IMR-90 (cell line): ENCODE measurements around the gene FZD7.

ENCODE experiments used
- BHLHE40 ChIP-seq: fragments of 150-350 bp; IDR thresholded peaks from 2 replicates; pipeline ENCODE4 v1.6.1; 2016; ENCODE audit warnings: mild to moderate bottlenecking, low read depth, low read length
- CEBPB ChIP-seq: IDR thresholded peaks from 2 replicates; pipeline ENCODE4 v1.6.1; 2012; ENCODE audit warnings: low read depth, low read length, improper control_type of control experiment
- CHD1 ChIP-seq: IDR thresholded peaks from 2 replicates; pipeline ENCODE4 v1.6.1; 2012; ENCODE audit warnings: low read depth, low read length, improper control_type of control experiment
- CTCF ChIP-seq: conservative IDR thresholded peaks from 2 replicates; pipeline ENCODE4 v1.5.1; 2012; ENCODE audit warnings: mild to moderate bottlenecking, low read depth, low read length, improper control_type of control experiment
- FOS ChIP-seq: fragments of 150-350 bp; IDR thresholded peaks from 2 replicates; pipeline ENCODE4 v1.6.1; 2016; ENCODE audit warnings: low read depth, low read length
- MAZ ChIP-seq: IDR thresholded peaks from 2 replicates; pipeline ENCODE4 v1.6.1; 2012; ENCODE audit warnings: low read depth, mild to moderate bottlenecking, low read length, improper control_type of control experiment, moderate library complexity, borderline replicate concordance
- MXI1 ChIP-seq: IDR thresholded peaks from 2 replicates; pipeline ENCODE4 v1.6.1; 2012; ENCODE audit warnings: low read depth, mild to moderate bottlenecking, low read length, moderate library complexity, borderline replicate concordance
- POLR2A ChIP-seq: IDR thresholded peaks from 2 replicates; pipeline ENCODE4 v1.6.1; 2012; ENCODE audit warnings: mild to moderate bottlenecking, low read depth, low read length
- RAD21 ChIP-seq: IDR thresholded peaks from 2 replicates; pipeline ENCODE4 v1.6.1; 2012; ENCODE audit warnings: low read length, improper control_type of control experiment
- RCOR1 ChIP-seq: IDR thresholded peaks from 2 replicates; pipeline ENCODE4 v1.6.1; 2012; ENCODE audit warnings: mild to moderate bottlenecking, low read length, improper control_type of control experiment; ENCODE audit not compliant: insufficient replicate concordance
- RFX5 ChIP-seq: IDR thresholded peaks from 2 replicates; pipeline ENCODE4 v1.8.0; 2012; ENCODE audit warnings: low read depth, mild to moderate bottlenecking, low read length, moderate library complexity
- SMC3 ChIP-seq: fragments of 150-350 bp; IDR thresholded peaks from 2 replicates; pipeline ENCODE4 v1.6.1; 2016; ENCODE audit warnings: low read depth, mild to moderate bottlenecking, antibody characterized with exemption, low read length, moderate library complexity

DNA sequence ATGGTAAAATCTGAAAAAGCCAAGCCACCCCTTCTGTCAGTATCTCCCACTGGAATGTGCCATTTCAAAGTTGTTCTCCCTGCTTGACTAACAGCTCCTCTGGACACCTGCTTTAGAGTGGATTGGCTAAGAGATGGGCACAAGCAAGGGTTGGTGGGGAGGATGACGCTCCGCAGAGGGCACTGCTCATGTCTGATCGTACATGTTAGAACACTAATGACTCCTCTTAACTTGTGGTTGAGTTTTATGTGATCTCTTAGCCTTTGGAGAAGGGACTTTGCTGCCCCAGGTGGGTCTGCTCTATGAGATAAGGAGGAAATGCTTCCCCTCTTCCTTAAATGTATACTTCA, 31.2 kb downstream of the FZD7 start:
- TF ChIP-seq CHD1 = no peak
- TF ChIP-seq CTCF = no peak
- TF ChIP-seq RAD21 = no peak
- no peak for TF ChIP-seq MXI1
- no peak for TF ChIP-seq POLR2A
- TF ChIP-seq RCOR1 = no peak
- no peak for TF ChIP-seq FOS
- TF ChIP-seq BHLHE40 = no peak
- TF ChIP-seq SMC3 = no peak
- TF ChIP-seq RFX5 = no peak
- no peak for TF ChIP-seq CEBPB
- TF ChIP-seq MAZ = no peak
